Measurements from ENCODE around the gene ZACN.
"Not testable (repeated sequence)": the region's sequence is repeated elsewhere in the genome, so short reads cannot be mapped to it uniquely, and the experiment has no call there.

Gene ZACN

DNA sequence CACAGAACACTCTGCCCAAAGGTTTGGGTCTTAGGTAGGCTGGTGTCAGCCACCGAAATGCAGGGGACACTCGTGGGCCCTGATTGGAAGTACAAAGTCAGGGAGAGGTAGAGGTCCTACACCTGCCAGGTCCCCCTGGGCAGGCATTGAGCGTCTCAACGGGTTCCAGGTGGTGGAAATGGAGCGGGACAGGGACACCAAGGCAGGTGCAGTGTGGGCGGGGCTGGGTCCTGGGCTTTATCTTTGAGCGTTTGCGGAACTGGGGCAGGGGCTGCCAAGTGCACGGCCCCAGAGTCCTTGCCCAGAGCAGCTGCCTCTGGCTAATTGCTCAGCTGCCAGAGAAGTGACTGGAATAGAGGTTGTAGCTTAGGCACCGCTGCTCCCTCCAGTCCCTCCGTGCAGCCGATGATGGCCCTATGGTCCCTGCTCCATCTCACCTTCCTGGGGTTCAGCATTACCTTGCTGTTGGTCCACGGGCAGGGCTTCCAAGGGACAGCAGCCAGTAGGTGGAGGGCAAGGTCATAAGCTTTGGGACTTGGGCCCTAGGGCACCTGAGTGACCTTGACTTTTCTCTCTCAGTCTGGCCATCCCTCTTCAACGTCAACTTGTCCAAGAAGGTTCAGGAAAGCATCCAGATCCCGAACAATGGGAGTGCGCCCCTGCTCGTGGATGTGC is at the start of gene ZACN:
Gene ZACN (plus strand): TSS at position 323 of the 675 bp plus-strand sequence. CDS start 83 bp downstream, at position 406.
- DNase-seq = no peak

- no peak for DNase-seq
Measured at GRCh38 chr17:76032073-76032779, 46.8 kb upstream of the ZACN start.

- DNase-seq = no peak
Measured at GRCh38 chr17:76032780-76033108, 46.2 kb upstream of the ZACN start.

DNA sequence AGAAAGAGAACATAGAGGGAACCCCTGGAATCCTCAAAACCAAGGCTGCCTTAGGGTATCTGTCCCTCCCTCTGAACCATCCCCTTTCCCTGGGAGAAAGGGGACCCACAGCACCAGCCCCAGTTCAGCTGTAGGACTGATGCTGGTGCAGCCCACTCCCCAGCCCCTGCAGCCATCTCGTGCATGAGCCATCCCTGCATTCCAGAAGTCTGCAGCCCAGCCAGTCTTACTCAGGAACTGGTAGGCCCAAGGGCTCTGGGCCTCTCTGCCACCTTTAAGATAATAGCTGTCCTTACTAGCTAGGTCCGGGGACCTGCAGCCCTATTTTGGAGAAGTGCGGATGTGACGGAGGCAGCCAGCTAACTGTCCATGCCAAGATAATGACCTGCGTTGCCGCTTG is 45.8 kb upstream of the ZACN start:
- no peak for DNase-seq

DNA sequence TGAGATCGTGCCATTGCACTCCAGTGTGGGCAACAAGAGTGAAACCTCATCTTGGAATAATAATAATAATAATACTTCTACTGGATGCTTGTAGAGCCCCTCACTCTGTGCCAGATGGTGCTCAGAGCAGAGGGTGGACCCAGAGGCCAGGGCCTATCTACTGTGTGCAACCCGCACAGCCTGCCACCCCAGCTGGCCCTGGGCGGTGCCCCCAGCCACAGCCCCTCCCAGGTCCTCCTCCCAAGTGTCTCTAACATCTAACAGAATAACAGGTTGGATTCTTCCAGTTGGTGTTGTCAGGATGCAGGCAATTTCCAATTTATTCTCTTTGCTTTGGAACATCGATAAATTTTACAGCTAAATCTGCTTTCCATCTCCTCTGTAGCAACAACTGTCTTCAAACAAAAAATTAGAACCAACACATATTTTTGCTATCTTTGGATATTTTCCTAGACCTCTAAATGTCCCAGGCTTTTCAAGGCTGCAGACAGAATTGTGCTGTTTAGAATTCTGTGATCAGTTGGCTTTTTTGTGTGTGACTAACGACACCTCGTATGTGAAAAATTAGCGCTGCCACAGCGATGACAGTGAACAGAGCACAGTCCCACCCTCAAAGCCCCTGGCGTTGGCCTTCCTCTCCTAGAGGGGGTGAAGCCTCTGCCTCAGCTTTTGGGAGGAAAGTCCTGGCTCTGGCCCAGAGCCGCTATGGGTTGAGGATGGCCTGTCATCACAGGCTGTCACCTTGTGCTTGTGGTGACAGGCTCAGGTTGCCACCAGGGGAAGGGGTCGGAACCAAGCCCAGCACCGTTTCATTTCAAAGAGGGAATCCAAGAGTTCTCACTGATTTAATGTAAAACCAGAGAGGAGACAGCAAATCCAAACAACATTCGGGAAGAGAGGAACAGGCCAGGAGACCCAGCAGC is 44.3 kb upstream of the ZACN start:
- no peak for DNase-seq

- no peak for DNase-seq
Measured at GRCh38 chr17:76036497-76037261, 42.3 kb upstream of the ZACN start.

GRCh38 chr17:76038050-76038449 is 40.9 kb upstream of the ZACN start:
- DNase-seq = no peak

GRCh38 chr17:76039121-76039520 is 39.9 kb upstream of the ZACN start:
- DNase-seq = no peak

DNA sequence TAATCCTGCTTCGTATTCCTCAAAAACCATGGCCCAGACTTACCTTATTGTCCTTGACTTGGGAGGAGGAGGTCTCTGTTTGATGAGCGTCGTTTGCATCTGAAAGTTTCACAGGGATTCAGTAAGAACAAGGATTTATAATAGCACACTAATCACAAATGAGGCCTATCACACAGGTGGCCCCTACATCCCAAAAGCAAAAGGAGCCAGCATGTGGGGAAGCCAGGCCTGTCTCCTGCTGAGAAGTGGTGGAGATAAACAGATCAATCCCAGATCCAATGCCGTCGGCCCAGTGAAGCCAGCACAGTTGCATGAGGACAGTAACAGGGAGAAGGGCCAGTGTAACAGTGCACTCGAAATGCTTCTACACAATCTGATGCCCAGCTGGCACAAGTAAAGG is 38.6 kb upstream of the ZACN start:
- DNase-seq = no peak

DNA sequence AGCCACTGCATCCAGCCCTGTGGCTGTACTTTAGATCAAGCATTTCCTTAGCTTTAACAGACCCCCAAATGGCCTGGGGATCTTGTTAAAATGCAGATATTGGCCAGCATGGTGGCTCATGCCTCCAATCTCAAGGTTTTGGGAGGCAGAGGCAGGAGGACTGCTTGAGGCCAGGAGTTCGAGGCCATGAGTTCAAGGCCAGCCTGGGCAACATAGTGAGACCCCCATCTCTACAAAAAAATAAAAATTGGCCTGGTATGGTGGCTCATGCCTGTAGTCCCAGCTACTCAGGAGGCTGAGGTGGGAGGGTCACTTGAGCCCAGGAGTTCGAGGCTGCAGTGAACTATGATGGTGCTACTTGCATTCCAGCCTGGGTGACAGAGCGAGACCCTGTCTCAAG is 36.1 kb upstream of the ZACN start:
- not testable (repeated sequence) for DNase-seq

GRCh38 chr17:76044475-76045007 is 34.4 kb upstream of the ZACN start:
- DNase-seq = not testable (repeated sequence)

- no peak for DNase-seq
Measured at GRCh38 chr17:76046064-76046463, 32.9 kb upstream of the ZACN start.

GRCh38 chr17:76048025-76048605 is 30.9 kb upstream of the ZACN start:
- no peak for DNase-seq

DNA sequence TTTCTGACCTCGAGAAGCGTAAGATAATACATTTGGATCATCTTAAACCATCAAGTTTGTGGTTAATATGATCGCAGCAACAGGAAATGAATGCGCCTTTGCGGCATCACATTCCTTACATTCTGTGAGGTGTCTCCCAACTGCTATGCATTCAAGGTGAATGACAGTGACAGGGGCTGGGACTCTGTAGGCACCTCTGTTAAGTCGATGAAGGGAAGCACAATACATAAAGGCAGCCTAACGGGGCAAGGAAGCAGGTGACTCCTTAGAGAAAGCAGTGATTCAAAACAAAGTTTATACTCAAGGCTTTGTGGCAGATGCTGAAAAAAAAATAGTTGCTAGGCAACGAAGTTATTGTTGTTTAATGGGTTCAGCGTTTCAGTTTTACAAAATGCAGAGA is 30.3 kb upstream of the ZACN start:
- DNase-seq = peak in 1 of 2 donors; percentile 38

GRCh38 chr17:76049239-76049638 is 29.7 kb upstream of the ZACN start:
- DNase-seq = no peak

DNA sequence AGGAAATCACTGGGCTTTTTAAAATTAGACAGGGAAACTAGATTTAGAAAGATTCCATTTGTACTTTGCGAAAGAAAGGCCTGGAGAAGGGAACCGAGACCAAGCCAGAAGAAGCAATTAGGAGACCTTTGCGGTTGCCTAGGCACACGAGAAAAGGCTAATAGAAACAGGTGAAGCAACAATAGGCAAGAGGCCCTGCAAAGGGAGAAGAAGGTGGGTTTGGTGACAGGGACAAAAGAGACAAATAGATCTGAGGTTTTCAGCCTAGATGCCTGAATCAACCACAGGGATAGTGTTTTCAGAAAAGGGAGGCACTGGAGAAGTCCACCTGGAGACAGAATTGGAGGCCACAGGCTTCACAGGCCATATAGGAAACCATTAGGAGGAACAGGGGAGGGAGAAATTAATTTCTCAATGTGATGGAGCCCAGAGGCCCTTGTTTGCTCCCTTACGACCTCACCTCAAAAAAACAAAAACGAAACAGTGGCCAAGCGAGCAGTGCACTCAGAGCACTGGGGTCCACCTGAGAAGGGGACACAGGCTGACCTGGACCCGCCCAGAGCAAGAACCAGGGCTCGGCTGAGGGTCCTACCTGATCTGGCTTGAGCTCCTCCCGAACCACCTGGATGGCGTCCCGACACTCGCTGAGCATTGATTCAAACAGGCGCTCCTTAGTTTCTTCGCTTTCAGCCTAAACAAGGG is 29.0 kb upstream of the ZACN start:
- no peak for DNase-seq

DNA sequence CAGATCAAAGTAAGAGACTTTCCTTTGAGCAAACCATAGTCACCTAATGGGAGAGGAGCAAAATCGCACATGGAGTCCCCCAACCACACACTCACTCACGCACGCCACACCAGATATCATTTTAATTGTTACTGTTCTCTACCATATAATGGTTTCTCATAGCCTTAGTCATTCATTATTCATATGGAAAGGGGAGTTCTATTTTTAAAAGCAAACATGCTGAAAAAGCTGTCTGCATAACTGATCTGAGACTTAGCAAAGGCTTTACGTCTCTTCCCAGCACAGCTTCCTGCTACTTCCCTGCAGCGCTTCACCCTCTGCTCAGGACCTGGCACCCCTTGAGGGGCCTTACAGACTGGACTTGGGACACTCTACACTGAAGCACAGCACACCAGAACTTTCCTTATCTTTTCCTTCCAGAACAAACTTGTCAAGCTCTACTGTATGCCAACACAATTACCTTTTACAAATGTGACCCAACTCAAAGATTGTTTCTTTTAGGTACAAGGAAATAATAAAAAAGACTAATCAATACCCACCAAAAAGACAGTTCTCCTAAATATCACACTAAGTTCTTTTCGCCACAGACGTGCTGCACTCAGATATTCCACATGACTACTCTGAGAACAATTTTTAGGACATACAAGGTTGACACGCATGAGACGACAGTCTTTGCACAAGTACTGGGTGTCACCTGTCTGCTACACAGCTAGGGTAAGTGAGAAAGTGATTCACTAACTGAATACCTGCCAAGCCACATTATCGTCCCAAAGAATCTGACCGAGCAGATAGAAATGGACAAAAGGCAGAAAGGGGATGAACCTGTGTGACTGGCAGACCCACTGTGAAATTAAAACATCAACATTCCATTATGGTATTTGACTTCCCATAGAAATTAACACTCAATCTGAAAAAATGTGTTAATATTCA is 28.2 kb upstream of the ZACN start:
- DNase-seq = no peak

DNA sequence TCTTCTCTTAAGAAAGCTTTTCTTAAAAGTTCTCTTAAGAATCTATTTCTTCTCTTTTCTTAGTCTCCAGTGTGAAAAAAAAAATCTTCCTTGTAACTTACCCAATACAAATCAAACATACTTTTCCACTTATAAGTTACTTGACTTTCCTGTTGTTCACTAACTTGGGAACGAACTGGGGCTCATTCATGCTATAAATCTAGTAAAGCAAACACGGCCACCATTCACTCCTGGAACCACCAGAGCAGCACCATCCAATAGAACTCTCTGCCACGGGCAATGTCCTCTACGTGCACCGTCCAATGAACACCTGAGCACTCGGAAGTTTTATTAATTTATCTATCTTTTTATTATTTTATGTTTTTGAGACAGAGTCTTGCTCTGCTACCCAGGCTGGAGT is 27.4 kb upstream of the ZACN start:
- no peak for DNase-seq

- no peak for DNase-seq
Measured at GRCh38 chr17:76053246-76054111, 25.5 kb upstream of the ZACN start.

All from CD4-positive, alpha-beta T cell treated with Interleukin-4 for 1 hour (primary cell).